CMK (cell line): ENCODE measurements around the gene C1orf56.

Experiments used
- DNase-seq: peaks from one replicate; pipeline ENCODE4 v3.0.0-alpha.2; 2010; ENCODE audit warnings: low read depth

Gene C1orf56

GRCh38 chr1:151047591-151047924 lies at the start of gene C1orf56:
TSS of gene C1orf56 (plus strand) at chr1:151047751. CDS start at chr1:151047848, 97 bp downstream.
- DNase-seq = no peak

- DNase-seq = no peak
Observed at GRCh38 chr1:150997949-150998348, 49.6 kb upstream of the C1orf56 start.

GRCh38 chr1:150999051-150999674 lies 48.4 kb upstream of the C1orf56 start:
- no peak for DNase-seq

- no peak for DNase-seq
Observed at GRCh38 chr1:150999926-151000325, 47.6 kb upstream of the C1orf56 start.

- DNase-seq = no peak
Observed at GRCh38 chr1:151000408-151000807, 47.1 kb upstream of the C1orf56 start.

- DNase-seq = no peak
Observed at GRCh38 chr1:151001602-151002001, 45.9 kb upstream of the C1orf56 start.

- no peak for DNase-seq
Observed at GRCh38 chr1:151002051-151002450, 45.5 kb upstream of the C1orf56 start.

GRCh38 chr1:151002611-151003010 lies 44.9 kb upstream of the C1orf56 start:
- no peak for DNase-seq

GRCh38 chr1:151003180-151003579 lies 44.4 kb upstream of the C1orf56 start:
- no peak for DNase-seq

- DNase-seq = no peak
Observed at GRCh38 chr1:151005729-151006319, 41.7 kb upstream of the C1orf56 start.

- peak; percentile 44 for DNase-seq
Observed at GRCh38 chr1:151006327-151007052, 41.1 kb upstream of the C1orf56 start, which contains the start of gene MINDY1. TSS of gene MINDY1 (minus strand) at chr1:151006902. CDS start at chr1:151002617, 4,285 bp downstream.

GRCh38 chr1:151007853-151008243 lies 39.7 kb upstream of the C1orf56 start:
- no peak for DNase-seq

- DNase-seq = peak; percentile 91
Observed at GRCh38 chr1:151008244-151009205, 39.0 kb upstream of the C1orf56 start, which contains the start of gene PRUNE1. TSS of gene PRUNE1 (plus strand) at chr1:151008449. CDS start at chr1:151008633, 184 bp downstream.

- DNase-seq = no peak
Observed at GRCh38 chr1:151009206-151009587, 38.4 kb upstream of the C1orf56 start.

- no peak for DNase-seq
Observed at GRCh38 chr1:151009674-151010345, 37.7 kb upstream of the C1orf56 start.

GRCh38 chr1:151010346-151010726 lies 37.2 kb upstream of the C1orf56 start:
- DNase-seq = no peak

- no peak for DNase-seq
Observed at GRCh38 chr1:151011154-151011850, 36.2 kb upstream of the C1orf56 start.

- no peak for DNase-seq
Observed at GRCh38 chr1:151012684-151013471, 34.7 kb upstream of the C1orf56 start.

- peak; percentile 24 for DNase-seq
Observed at GRCh38 chr1:151013518-151013917, 34.0 kb upstream of the C1orf56 start.

GRCh38 chr1:151024540-151025146 lies 22.9 kb upstream of the C1orf56 start:
- no peak for DNase-seq
